ENCODE data around the gene MDP1. TPM values are rescaled to one million over a fixed set of nuclear protein-coding genes. Genes with fewer than 3 reads are reported as not detected.

MDP1 gene
- total RNA-seq, 1 donor from 2014 or later = 23.2 TPM

- peaks cover 74% of the 10 kb centered on the region for H3K4me1 Mint-ChIP-seq (ENCODE audit: low read depth)
- peaks cover 22% of the 10 kb centered on the region for H3K36me3 Mint-ChIP-seq (ENCODE audit: low read depth)
These were observed 21.0 kb upstream of the MDP1 start for GRCh38 chr14:24236689-24237462.

GRCh38 chr14:24235804-24236688 is 20.2 kb upstream of the MDP1 start:
- TF ChIP-seq CTCF (IDR thresholded peaks at IDR 0.05) = no peak
- peaks cover 77% of the 10 kb centered on the region for H3K4me1 Mint-ChIP-seq (ENCODE audit: low read depth)
- no peak overlapping the region for H3K27ac Mint-ChIP-seq (ENCODE audit: unreplicated experiment)
- peaks cover 22% of the 10 kb centered on the region for H3K36me3 Mint-ChIP-seq (ENCODE audit: low read depth)
- no peaks in the 10 kb centered on the region for H3K9me3 Mint-ChIP-seq (ENCODE audit: low read depth)
- no peak for DNase-seq (ENCODE audit: low spot score)
- H3K27me3 Mint-ChIP-seq (ENCODE audit: low read depth) = no peaks in the 10 kb centered on the region
- no peak overlapping the region for H3K4me3 Mint-ChIP-seq (ENCODE audit: unreplicated experiment)

More at GRCh38 chr14:24236689-24237462, 21.0 kb upstream of the MDP1 start:
- DNase-seq (ENCODE audit: low spot score) = no peak
- no peak for TF ChIP-seq CTCF (IDR thresholded peaks at IDR 0.05)
- H3K9me3 Mint-ChIP-seq (ENCODE audit: low read depth) = no peaks in the 10 kb centered on the region
- H3K27me3 Mint-ChIP-seq (ENCODE audit: low read depth) = no peaks in the 10 kb centered on the region
- H3K4me3 Mint-ChIP-seq (ENCODE audit: unreplicated experiment) = no peak overlapping the region
- no peak overlapping the region for H3K27ac Mint-ChIP-seq (ENCODE audit: unreplicated experiment)

GRCh38 chr14:24234095-24235005 is 18.5 kb upstream of the MDP1 start:
- no peak for DNase-seq (ENCODE audit: low spot score)
- H3K4me3 Mint-ChIP-seq (ENCODE audit: unreplicated experiment) = no peak overlapping the region
- TF ChIP-seq CTCF (IDR thresholded peaks at IDR 0.05) = no peak
- peaks cover 62% of the 10 kb centered on the region for H3K4me1 Mint-ChIP-seq (ENCODE audit: low read depth)
- no peaks in the 10 kb centered on the region for H3K9me3 Mint-ChIP-seq (ENCODE audit: low read depth)
- no peak overlapping the region for H3K27ac Mint-ChIP-seq (ENCODE audit: unreplicated experiment)
- no peaks in the 10 kb centered on the region for H3K27me3 Mint-ChIP-seq (ENCODE audit: low read depth)
- peaks cover 21% of the 10 kb centered on the region for H3K36me3 Mint-ChIP-seq (ENCODE audit: low read depth)

GRCh38 chr14:24233538-24233866 is 17.6 kb upstream of the MDP1 start:
- DNase-seq (ENCODE audit: low spot score) = no peak
- H3K27me3 Mint-ChIP-seq (ENCODE audit: low read depth) = no peaks in the 10 kb centered on the region
- no peak for TF ChIP-seq CTCF (IDR thresholded peaks at IDR 0.05)
- H3K27ac Mint-ChIP-seq (ENCODE audit: unreplicated experiment) = peak overlapping the region; percentile 15
- H3K36me3 Mint-ChIP-seq (ENCODE audit: low read depth) = peaks cover 21% of the 10 kb centered on the region
- peak overlapping the region; percentile 98 for H3K4me3 Mint-ChIP-seq (ENCODE audit: unreplicated experiment)
- H3K9me3 Mint-ChIP-seq (ENCODE audit: low read depth) = no peaks in the 10 kb centered on the region
- H3K4me1 Mint-ChIP-seq (ENCODE audit: low read depth) = peaks cover 54% of the 10 kb centered on the region

Measured in chondrocyte (in vitro differentiated cells).